ENCODE measurements around the gene SMC2.

SMC2 gene

GRCh38 chr9:104080983-104081382 is 13.1 kb upstream of the SMC2 start:
- TF ChIP-seq CTCF (IDR thresholded peaks at IDR 0.05; ENCODE audit: borderline replicate concordance, extremely low read depth, low read length, poor library complexity, severe bottlenecking) (no peak), EZH2 (IDR thresholded peaks at IDR 0.05; ENCODE audit: borderline replicate concordance, low read depth, low read length, severe bottlenecking) (no peak)
- Histone ChIP-seq H3K9me3 (ENCODE audit: insufficient read depth, low read length, severe bottlenecking) (peaks cover 8% of the 10 kb centered on the region), H3K4me2 (ENCODE audit: insufficient read depth, low read length) (no peak overlapping the region), H4K20me1 (ENCODE audit: insufficient read depth, low read length) (no peaks in the 10 kb centered on the region), H2AFZ (ENCODE audit: low read depth, low read length) (no peak overlapping the region), H3K27me3 (ENCODE audit: insufficient read depth, low read length, poor library complexity) (no peaks in the 10 kb centered on the region), H3K27ac (ENCODE audit: low read length) (no peak overlapping the region), H3K36me3 (ENCODE audit: insufficient read depth, low read length) (no peaks in the 10 kb centered on the region), H3K4me3 (ENCODE audit: low read depth in 1 of 2, low read length in 2 of 2) (no peak overlapping the region), H3K4me1 (ENCODE audit: insufficient read depth, low read length) (no peaks in the 10 kb centered on the region), H3K9ac (ENCODE audit: low read depth, low read length) (no peak overlapping the region), H3K79me2 (ENCODE audit: insufficient read depth, low read length) (no peaks in the 10 kb centered on the region)
- no peak for DNase-seq
- no peak for ATAC-seq (ENCODE audit: insufficient read depth, low read depth)

- Histone ChIP-seq H3K4me1 (ENCODE audit: insufficient read depth, low read length) (no peaks in the 10 kb centered on the region), H4K20me1 (ENCODE audit: insufficient read depth, low read length) (no peaks in the 10 kb centered on the region), H3K4me3 (ENCODE audit: low read depth in 1 of 2, low read length in 2 of 2) (no peak overlapping the region), H3K79me2 (ENCODE audit: insufficient read depth, low read length) (no peaks in the 10 kb centered on the region), H3K9ac (ENCODE audit: low read depth, low read length) (no peak overlapping the region), H3K36me3 (ENCODE audit: insufficient read depth, low read length) (no peaks in the 10 kb centered on the region), H3K27ac (ENCODE audit: low read length) (no peak overlapping the region), H3K4me2 (ENCODE audit: insufficient read depth, low read length) (no peak overlapping the region), H2AFZ (ENCODE audit: low read depth, low read length) (no peak overlapping the region), H3K27me3 (ENCODE audit: insufficient read depth, low read length, poor library complexity) (no peaks in the 10 kb centered on the region), H3K9me3 (ENCODE audit: insufficient read depth, low read length, severe bottlenecking) (peaks cover 8% of the 10 kb centered on the region)
- ATAC-seq (ENCODE audit: insufficient read depth, low read depth) (no peak), DNase-seq (no peak)
- TF ChIP-seq CTCF (IDR thresholded peaks at IDR 0.05; ENCODE audit: borderline replicate concordance, extremely low read depth, low read length, poor library complexity, severe bottlenecking) (no peak), EZH2 (IDR thresholded peaks at IDR 0.05; ENCODE audit: borderline replicate concordance, low read depth, low read length, severe bottlenecking) (no peak)
These were observed 11.9 kb upstream of the SMC2 start for GRCh38 chr9:104082168-104082567.

GRCh38 chr9:104085525-104085924 is 8.6 kb upstream of the SMC2 start:
- Histone ChIP-seq H3K36me3 (ENCODE audit: insufficient read depth, low read length) (no peaks in the 10 kb centered on the region), H3K4me3 (ENCODE audit: low read depth in 1 of 2, low read length in 2 of 2) (no peak overlapping the region), H3K9me3 (ENCODE audit: insufficient read depth, low read length, severe bottlenecking) (peaks cover 7% of the 10 kb centered on the region), H3K79me2 (ENCODE audit: insufficient read depth, low read length) (no peaks in the 10 kb centered on the region), H3K4me2 (ENCODE audit: insufficient read depth, low read length) (no peak overlapping the region), H2AFZ (ENCODE audit: low read depth, low read length) (no peak overlapping the region), H3K27ac (ENCODE audit: low read length) (no peak overlapping the region), H3K27me3 (ENCODE audit: insufficient read depth, low read length, poor library complexity) (no peaks in the 10 kb centered on the region), H3K4me1 (ENCODE audit: insufficient read depth, low read length) (no peaks in the 10 kb centered on the region), H4K20me1 (ENCODE audit: insufficient read depth, low read length) (no peaks in the 10 kb centered on the region), H3K9ac (ENCODE audit: low read depth, low read length) (no peak overlapping the region)
- TF ChIP-seq CTCF (IDR thresholded peaks at IDR 0.05; ENCODE audit: borderline replicate concordance, extremely low read depth, low read length, poor library complexity, severe bottlenecking) (no peak), EZH2 (IDR thresholded peaks at IDR 0.05; ENCODE audit: borderline replicate concordance, low read depth, low read length, severe bottlenecking) (no peak)
- DNase-seq = no peak
- no peak for ATAC-seq (ENCODE audit: insufficient read depth, low read depth)

GRCh38 chr9:104087894-104088293 is 6.2 kb upstream of the SMC2 start:
- Histone ChIP-seq H3K27ac (ENCODE audit: low read length) (no peak overlapping the region), H2AFZ (ENCODE audit: low read depth, low read length) (no peak overlapping the region), H3K27me3 (ENCODE audit: insufficient read depth, low read length, poor library complexity) (no peaks in the 10 kb centered on the region), H4K20me1 (ENCODE audit: insufficient read depth, low read length) (no peaks in the 10 kb centered on the region), H3K9me3 (ENCODE audit: insufficient read depth, low read length, severe bottlenecking) (no peaks in the 10 kb centered on the region), H3K4me1 (ENCODE audit: insufficient read depth, low read length) (peaks cover 17% of the 10 kb centered on the region), H3K36me3 (ENCODE audit: insufficient read depth, low read length) (no peaks in the 10 kb centered on the region), H3K4me2 (ENCODE audit: insufficient read depth, low read length) (no peak overlapping the region), H3K4me3 (ENCODE audit: low read depth in 1 of 2, low read length in 2 of 2) (no peak overlapping the region), H3K79me2 (ENCODE audit: insufficient read depth, low read length) (peaks cover 5% of the 10 kb centered on the region), H3K9ac (ENCODE audit: low read depth, low read length) (no peak overlapping the region)
- DNase-seq (no peak), ATAC-seq (ENCODE audit: insufficient read depth, low read depth) (no peak)
- TF ChIP-seq EZH2 (IDR thresholded peaks at IDR 0.05; ENCODE audit: borderline replicate concordance, low read depth, low read length, severe bottlenecking) = no peak
